Testis (tissue), 3 donors: Measurements from ENCODE around the gene ICAM4. TPM values are rescaled to one million over a fixed set of nuclear protein-coding genes. Genes with fewer than 3 reads are reported as not detected.

Experiments used
- DNase-seq: peaks from one replicate; pipeline ENCODE4 v3.0.0-alpha.2; 2019
- H3K27ac ChIP-seq, 2 donors: fragments of 200-600 bp; sonication (generic); one replicate each; pipeline ENCODE4 v1.5.1; 2019
- H3K27me3 ChIP-seq: fragments of 200-600 bp; sonication (generic); one replicate; pipeline ENCODE4 v1.5.1; 2019
- H3K36me3 ChIP-seq: fragments of 200-600 bp; sonication (generic); one replicate; pipeline ENCODE4 v1.5.1; 2017; ENCODE audit warnings: low read depth; ENCODE audit errors: missing control alignments
- H3K4me1 ChIP-seq: fragments of 200-600 bp; sonication (generic); one replicate; pipeline ENCODE4 v1.5.1; 2019
- H3K4me3 ChIP-seq, 2 donors: fragments of 200-600 bp; sonication (generic); one replicate each; pipeline ENCODE4 v1.5.1; 2017 to 2019
- H3K9me3 ChIP-seq: fragments of 200-600 bp; sonication (generic); one replicate; pipeline ENCODE4 v1.5.1; 2017
- CTCF ChIP-seq, 3 experiments: fragments of 450-650 bp in 2 of 3; fragments of 200-600 bp in 1 of 3; sonication (generic) in 1 of 3; IDR thresholded peaks; one replicate each; pipeline ENCODE4 v1.5.1; 2016 to 2019; ENCODE audit warnings: antibody characterized with exemption in 3 of 3, mild to moderate bottlenecking in 2 of 3, moderate library complexity in 1 of 3
- POLR2A ChIP-seq: fragments of 450-650 bp; IDR thresholded peaks from one replicate; pipeline ENCODE4 v1.6.1; 2017; ENCODE audit warnings: antibody characterized with exemption, mild to moderate bottlenecking, moderate library complexity
- WGBS, 2 donors: methylation state at CpG; one replicate each; pipeline ENCODE4 v1.1.5; 2018; 5-methylcytosine and 5-hydroxymethylcytosine counted together
- intact Hi-C: fragments of 100-400 bp; cut with DNase I; formaldehyde crosslinking; loops from one replicate; pipeline ENCODE4 v1.15.1; 2023; ENCODE audit warnings: low total_unique reads
- polyA plus RNA-seq: library from polyadenylated mRNA; stranded (reverse); fragments of 350-450 nt; fragmentation: Illumina TruSeq; extraction: RNeasy Lipid Tissue Mini Kit (QIAGEN cat#74804); gene quantifications from one replicate; pipeline ENCODE4 v1.2.3, GENCODE V29; 2014; ENCODE audit warnings: low read depth, low replicate concordance; ENCODE audit not compliant: insufficient read depth
- total RNA-seq, 2 donors: library from RNA; depleted of rRNA; stranded (reverse); fragments of >200 nt; gene quantifications; one replicate each; pipeline ENCODE4 v1.2.3, GENCODE V29; 2016

ICAM4 gene
- total and polyA plus RNA-seq, 3 donors from 2014 or later: 0.25 to 0.47 (median 0.28) TPM

- DNase-seq: no peak
- peaks cover 11% of the 10 kb centered on the region for H3K4me1 ChIP-seq
- TF ChIP-seq POLR2A: no peak
- no peak for TF ChIP-seq CTCF (IDR thresholded peaks at IDR 0.05)
- no peaks in the 10 kb centered on the region for H3K9me3 ChIP-seq
- H3K27me3 ChIP-seq: no peaks in the 10 kb centered on the region
- whole genome bisulfite sequencing, 2 donors: 95 to 97% methylated on average over 3 of the region's 3 CpGs
- no peak overlapping the region for H3K27ac ChIP-seq
- no peaks in the 10 kb centered on the region for H3K36me3 ChIP-seq
- intact Hi-C loops: no loop called here
- no peak overlapping the region for H3K4me3 ChIP-seq
Measured at GRCh38 chr19:10254244-10254643, 32.5 kb upstream of the ICAM4 start.

- Histone ChIP-seq H3K4me1 (peaks cover 11% of the 10 kb centered on the region), H3K36me3 (no peaks in the 10 kb centered on the region), H3K9me3 (no peaks in the 10 kb centered on the region), H3K4me3 (no peak overlapping the region), H3K27me3 (no peaks in the 10 kb centered on the region), H3K27ac (no peak overlapping the region)
- intact Hi-C loops: loop anchor here (5.0 kb wide), 1 partner anchor 137 kb away; no protein-coding TSS in a partner anchor
- 87 to 90% methylated on average over 2 of the region's 2 CpGs for WGBS, 2 donors
- TF ChIP-seq CTCF (IDR thresholded peaks at IDR 0.05): no peak
- TF ChIP-seq POLR2A: no peak
- no peak for DNase-seq
Measured at GRCh38 chr19:10255358-10255757, 31.4 kb upstream of the ICAM4 start.

DNA sequence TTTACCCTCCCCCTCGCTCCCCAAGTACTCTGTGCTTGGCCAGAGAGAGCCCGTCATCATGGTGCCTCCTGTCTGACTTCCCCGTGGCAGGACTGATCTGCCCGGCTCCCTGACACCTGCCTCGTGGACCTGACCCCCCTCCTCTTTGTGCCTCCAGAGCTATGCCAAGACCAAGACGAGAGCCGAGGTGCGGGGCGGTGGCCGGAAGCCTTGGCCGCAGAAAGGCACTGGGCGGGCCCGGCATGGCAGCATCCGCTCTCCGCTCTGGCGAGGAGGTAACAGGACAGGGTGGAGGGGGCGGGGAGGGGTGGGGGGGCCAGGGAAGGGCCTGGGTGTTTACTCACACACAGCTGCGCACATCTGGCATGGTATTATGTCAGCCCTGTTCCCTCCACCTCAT, 30.2 kb upstream of the ICAM4 start:
- intact Hi-C loops: loop anchor here (5.0 kb wide), 1 partner anchor 136 kb away; no protein-coding TSS in a partner anchor
- Histone ChIP-seq H3K4me1 (peaks cover 7% of the 10 kb centered on the region), H3K4me3 (no peak overlapping the region), H3K27me3 (no peaks in the 10 kb centered on the region), H3K9me3 (no peaks in the 10 kb centered on the region), H3K36me3 (no peaks in the 10 kb centered on the region), H3K27ac (no peak overlapping the region)
- DNase-seq: no peak
- WGBS, 2 donors: 88 to 92% methylated on average over 12 to 18 of the region's 18 CpGs
- no peak for TF ChIP-seq POLR2A
- no peak for TF ChIP-seq CTCF (IDR thresholded peaks at IDR 0.05)

DNA sequence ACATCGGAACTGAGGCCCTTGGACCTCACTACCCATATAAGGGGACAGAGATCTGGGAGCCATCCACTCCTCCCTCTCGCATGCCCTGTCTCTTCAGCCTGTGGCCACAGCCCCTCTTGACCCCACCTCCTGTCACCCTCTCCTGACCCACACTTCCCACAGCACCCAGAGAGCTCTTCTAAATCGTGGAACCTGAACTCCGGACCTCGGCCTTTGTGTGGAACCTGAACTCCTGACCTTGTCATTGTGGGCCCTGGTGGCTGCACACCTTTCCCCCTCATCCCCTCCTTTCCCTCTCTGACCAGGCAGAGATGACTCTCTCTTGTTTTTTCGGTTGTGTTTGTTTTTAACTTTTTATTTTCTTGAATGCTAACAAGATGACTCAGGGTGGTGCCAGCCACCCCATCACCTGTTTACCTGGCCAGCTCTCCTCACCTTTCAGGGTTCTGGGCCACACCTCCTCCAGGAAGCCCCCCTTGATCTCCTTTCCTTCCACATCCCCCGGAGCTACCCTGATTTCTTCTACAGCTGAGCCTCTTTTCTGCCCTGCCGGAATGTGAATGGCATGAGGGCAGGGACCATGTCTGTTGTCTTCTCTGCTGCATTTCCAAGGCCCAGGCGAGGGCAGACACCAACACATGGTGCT, 29.7 kb upstream of the ICAM4 start:
- Histone ChIP-seq H3K36me3 (no peaks in the 10 kb centered on the region), H3K4me3 (no peak overlapping the region), H3K9me3 (no peaks in the 10 kb centered on the region), H3K27ac (no peak overlapping the region), H3K4me1 (peaks cover 7% of the 10 kb centered on the region), H3K27me3 (no peaks in the 10 kb centered on the region)
- TF ChIP-seq CTCF (IDR thresholded peaks at IDR 0.05): no peak
- no peak for TF ChIP-seq POLR2A
- DNase-seq: no peak
- 82 to 85% methylated on average over 9 of the region's 9 CpGs for WGBS, 2 donors
- intact Hi-C loops: loop anchor here (5.0 kb wide), 1 partner anchor 135 kb away; no protein-coding TSS in a partner anchor
